D341Med (cell line): ENCODE measurements around the gene NOP9.

ENCODE experiments used
- DNase-seq: peaks from one replicate; pipeline ENCODE4 v3.0.0; 2012; ENCODE audit warnings: low spot score

The NOP9 gene

GRCh38 chr14:24262821-24263733 lies 36.6 kb upstream of the NOP9 start, which contains the start of gene TGM1:
Gene TGM1, minus strand, starts transcription at chr14:24263177. Its CDS starts 825 bp downstream, at chr14:24262352.
- DNase-seq, result no peak

GRCh38 chr14:24263848-24264247 lies 35.8 kb upstream of the NOP9 start:
- DNase-seq, result no peak

- no peak for DNase-seq
These were observed 35.4 kb upstream of the NOP9 start for GRCh38 chr14:24264298-24264697.

GRCh38 chr14:24266344-24267244 lies 33.1 kb upstream of the NOP9 start:
- DNase-seq, result no peak

- no peak for DNase-seq
These were observed 32.1 kb upstream of the NOP9 start for GRCh38 chr14:24267516-24267915.

GRCh38 chr14:24268225-24268624 lies 31.4 kb upstream of the NOP9 start:
- DNase-seq, result no peak

- no peak for DNase-seq
These were observed 30.3 kb upstream of the NOP9 start for GRCh38 chr14:24269368-24269767.

GRCh38 chr14:24269910-24270536 lies 29.6 kb upstream of the NOP9 start:
- DNase-seq, result no peak

GRCh38 chr14:24270537-24271133 lies 29.0 kb upstream of the NOP9 start:
- DNase-seq, result no peak

- DNase-seq, result peak; percentile 98
These were observed 28.4 kb upstream of the NOP9 start, which contains the start of gene RABGGTA for GRCh38 chr14:24271134-24271833. Gene RABGGTA, minus strand, starts transcription at chr14:24271597. Its CDS starts 482 bp downstream, at chr14:24271115.

GRCh38 chr14:24271834-24272263 lies 27.8 kb upstream of the NOP9 start:
- DNase-seq, result no peak

- DNase-seq, result no peak
These were observed 27.2 kb upstream of the NOP9 start for GRCh38 chr14:24272467-24272866.

GRCh38 chr14:24273422-24273998 lies 26.1 kb upstream of the NOP9 start:
- DNase-seq, result peak; percentile 57

GRCh38 chr14:24274101-24274543 lies 25.5 kb upstream of the NOP9 start:
- no peak for DNase-seq

- no peak for DNase-seq
These were observed 22.6 kb upstream of the NOP9 start for GRCh38 chr14:24277071-24277470.

- no peak for DNase-seq
These were observed 21.9 kb upstream of the NOP9 start for GRCh38 chr14:24277606-24278321.

- DNase-seq, result no peak
These were observed 21.2 kb upstream of the NOP9 start for GRCh38 chr14:24278424-24278823.

- no peak for DNase-seq
These were observed 20.1 kb upstream of the NOP9 start for GRCh38 chr14:24279301-24280186.
